Measurements from ENCODE around the gene RNF7.

- TF ChIP-seq KDM2A (CRISPR knock-in tag; IDR thresholded peaks at IDR 0.05; ENCODE audit: borderline replicate concordance, low read depth) (no peak), MED13 (CRISPR knock-in tag; IDR thresholded peaks at IDR 0.05) (no peak), GTF3A (CRISPR knock-in tag; conservative IDR thresholded peaks at IDR 0.05) (no peak), MXI1 (IDR thresholded peaks at IDR 0.05; ENCODE audit: borderline replicate concordance, low read depth, low read length) (no peak), ASH2L (IDR thresholded peaks at IDR 0.05; ENCODE audit: insufficient read length, low read depth, low read length) (no peak), TAF1 (CRISPR knock-in tag; IDR thresholded peaks at IDR 0.05) (no peak), PBX3 (CRISPR knock-in tag; IDR thresholded peaks at IDR 0.05; ENCODE audit: borderline replicate concordance) (no peak), ZNF766 (CRISPR knock-in tag; IDR thresholded peaks at IDR 0.05; ENCODE audit: borderline replicate concordance) (no peak)
Measured at GRCh38 chr3:141773676-141774075, 35.6 kb downstream of the RNF7 start.
